BLaER1 (cell line): Measurements from ENCODE around the gene SERTAD4.
A peak's percentile ranks its signal among the peaks of the same experiment; 100 is the strongest.
"Not testable (repeated sequence)": the region's sequence is repeated elsewhere in the genome, so short reads cannot be mapped to it uniquely, and the experiment has no call there.

Experiments used
- H3K27ac ChIP-seq: shearing (Covaris generic); formaldehyde crosslinking; 2 replicates; pipeline ENCODE4 v1.8.1; 2022
- H3K27me3 ChIP-seq: shearing (Covaris generic); formaldehyde crosslinking; 2 replicates; pipeline ENCODE4 v1.8.1; 2022
- H3K36me3 ChIP-seq: shearing (Covaris generic); formaldehyde crosslinking; 2 replicates; pipeline ENCODE4 v1.8.1; 2022
- H3K4me1 ChIP-seq: shearing (Covaris generic); formaldehyde crosslinking; 2 replicates; pipeline ENCODE4 v1.8.1; 2022
- H3K4me2 ChIP-seq: shearing (Covaris generic); formaldehyde crosslinking; 2 replicates; pipeline ENCODE4 v1.8.1; 2022
- H3K4me3 ChIP-seq: shearing (Covaris generic); formaldehyde crosslinking; 2 replicates; pipeline ENCODE4 v1.8.1; 2022
- H3K9ac ChIP-seq: shearing (Covaris generic); formaldehyde crosslinking; 2 replicates; pipeline ENCODE4 v1.8.1; 2022
- H3K9me3 ChIP-seq: shearing (Covaris generic); formaldehyde crosslinking; 2 replicates; pipeline ENCODE4 v1.8.1; 2022
- H4K20me1 ChIP-seq: shearing (Covaris generic); formaldehyde crosslinking; 2 replicates; pipeline ENCODE4 v1.8.1; 2022
- Cebpa-rat ChIP-seq: shearing (Covaris generic); IDR thresholded peaks from 2 replicates; pipeline ENCODE4 v1.8.1; 2022

SERTAD4 gene

DNA sequence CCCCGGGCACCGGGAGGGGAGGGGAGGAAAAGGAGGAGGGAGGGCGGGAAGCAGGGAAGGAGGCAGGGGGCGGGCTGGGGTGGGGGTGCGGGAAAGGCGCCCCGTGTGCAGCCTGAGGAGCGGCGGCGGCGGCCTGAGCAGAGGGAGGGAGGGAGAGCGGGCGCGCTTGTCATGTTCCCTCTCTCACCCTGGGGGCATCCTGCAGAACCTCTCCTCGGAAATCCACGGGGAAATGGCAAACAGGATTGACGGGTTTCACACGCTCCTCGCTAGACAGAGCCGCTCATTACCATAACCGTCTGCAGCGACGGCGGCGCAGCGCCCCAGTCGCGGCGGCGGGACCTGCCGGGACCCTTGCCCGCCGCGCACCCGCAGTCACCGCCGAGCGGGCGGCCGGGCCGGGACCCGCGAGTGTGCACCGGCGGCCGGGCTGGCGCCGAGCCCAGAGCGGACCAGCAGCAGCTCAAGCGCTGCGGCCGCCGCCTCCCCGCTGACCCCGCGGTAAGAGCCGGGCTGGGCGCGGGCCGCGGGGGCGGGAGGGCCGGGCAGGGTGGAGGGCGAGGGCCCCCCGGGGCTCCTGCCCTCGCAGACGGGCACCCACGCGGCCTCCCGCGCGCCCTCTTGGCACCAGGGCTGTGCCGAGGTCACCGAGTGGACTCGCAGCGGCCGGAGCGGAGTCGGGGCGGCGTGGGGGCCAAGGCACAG is at the start of gene SERTAD4:
Gene SERTAD4 (plus strand): TSS at position 286 of the 705 bp plus-strand sequence. CDS start 5,165 bp downstream, outside the sequence.
- Histone ChIP-seq H3K9ac (no peak within 1 kb of the TSS), H3K27me3 (peaks cover 87% of the 10 kb centered on the region), H3K9me3 (no peaks in the 10 kb centered on the region), H3K4me3 (peak within 1 kb of the TSS; percentile 65), H3K4me2 (peak within 1 kb of the TSS; percentile 90), H3K4me1 (peaks cover 17% of the 10 kb centered on the region), H3K27ac (no peak within 1 kb of the TSS), H4K20me1 (peaks cover 41% of the 10 kb centered on the region), H3K36me3 (no peaks in the 10 kb centered on the region)
- no peak for TF ChIP-seq Cebpa-rat

GRCh38 chr1:210185063-210185462 is 47.5 kb upstream of the SERTAD4 start:
- H3K27ac ChIP-seq, result no peak overlapping the region
- no peak for TF ChIP-seq Cebpa-rat

GRCh38 chr1:210187849-210188606 is 44.6 kb upstream of the SERTAD4 start:
- H3K9ac ChIP-seq, H3K27ac ChIP-seq, H3K9me3 ChIP-seq, H3K4me1 ChIP-seq, H3K4me3 ChIP-seq, H3K27me3 ChIP-seq, H4K20me1 ChIP-seq, H3K4me2 ChIP-seq, H3K36me3 ChIP-seq: not testable (repeated sequence)

More at GRCh38 chr1:210185063-210185462, 47.5 kb upstream of the SERTAD4 start:
- Histone ChIP-seq H3K4me3 (no peak overlapping the region), H4K20me1 (no peaks in the 10 kb centered on the region), H3K9ac (no peak overlapping the region), H3K36me3 (no peaks in the 10 kb centered on the region), H3K27me3 (no peaks in the 10 kb centered on the region), H3K4me2 (no peak overlapping the region), H3K4me1 (no peaks in the 10 kb centered on the region), H3K9me3 (no peaks in the 10 kb centered on the region)

- no peaks in the 10 kb centered on the region for H3K4me1 ChIP-seq
- H3K36me3 ChIP-seq, result no peaks in the 10 kb centered on the region
- H3K4me3 ChIP-seq, result no peak overlapping the region
- no peak overlapping the region for H3K9ac ChIP-seq
- H3K4me2 ChIP-seq, result no peak overlapping the region
- no peaks in the 10 kb centered on the region for H4K20me1 ChIP-seq
- no peak for TF ChIP-seq Cebpa-rat
- H3K9me3 ChIP-seq, result 0 out of 2 replicates have a peak, but pooled peaks cover 3% of the 10 kb centered on the region
- no peaks in the 10 kb centered on the region for H3K27me3 ChIP-seq
- no peak overlapping the region for H3K27ac ChIP-seq
Measured at GRCh38 chr1:210189426-210189825, 43.2 kb upstream of the SERTAD4 start.

DNA sequence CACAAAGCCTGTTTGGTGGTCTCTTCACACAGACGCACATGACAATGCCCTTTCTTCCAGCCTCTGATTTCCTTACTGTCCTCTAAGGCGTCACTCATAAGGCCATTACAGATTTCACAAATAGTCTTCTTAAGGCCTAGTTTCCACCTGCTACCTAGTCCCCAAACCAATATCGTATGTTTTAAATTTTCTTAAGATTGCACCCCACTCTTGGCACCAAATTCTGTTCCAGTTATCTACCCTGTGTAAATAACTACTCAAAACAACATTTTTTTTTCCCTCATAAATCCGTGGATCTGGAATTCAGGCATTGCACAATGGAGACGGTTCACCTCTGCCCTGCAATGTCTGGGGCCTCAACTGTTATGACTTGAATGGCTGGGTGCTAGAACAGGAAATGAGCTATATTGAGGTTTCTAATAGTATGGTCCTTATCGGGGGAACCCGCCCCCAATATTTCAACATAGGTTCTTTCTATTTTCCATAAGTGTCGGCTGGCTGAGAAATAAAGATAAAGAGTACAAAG is 36.9 kb upstream of the SERTAD4 start:
- Histone ChIP-seq H3K9ac (no peak overlapping the region), H3K27ac (no peak overlapping the region), H3K4me1 (no peaks in the 10 kb centered on the region), H3K27me3 (no peaks in the 10 kb centered on the region), H3K36me3 (no peaks in the 10 kb centered on the region), H4K20me1 (no peaks in the 10 kb centered on the region), H3K4me2 (no peak overlapping the region), H3K4me3 (no peak overlapping the region), H3K9me3 (peaks cover 37% of the 10 kb centered on the region)
- TF ChIP-seq Cebpa-rat, result no peak

GRCh38 chr1:210196266-210196665 is 36.3 kb upstream of the SERTAD4 start:
- not testable (repeated sequence) for H4K20me1 ChIP-seq, H3K36me3 ChIP-seq, H3K27ac ChIP-seq, H3K9ac ChIP-seq, H3K4me3 ChIP-seq, H3K4me1 ChIP-seq, H3K4me2 ChIP-seq, H3K27me3 ChIP-seq
- peaks cover 37% of the 10 kb centered on the region for H3K9me3 ChIP-seq

GRCh38 chr1:210198840-210199239 is 33.8 kb upstream of the SERTAD4 start:
- H3K27ac ChIP-seq, result no peak overlapping the region
- H3K9ac ChIP-seq, result no peak overlapping the region
- peaks cover 37% of the 10 kb centered on the region for H3K9me3 ChIP-seq
- no peaks in the 10 kb centered on the region for H4K20me1 ChIP-seq
- H3K36me3 ChIP-seq, result no peaks in the 10 kb centered on the region
- no peak for TF ChIP-seq Cebpa-rat
- no peak overlapping the region for H3K4me3 ChIP-seq
- no peaks in the 10 kb centered on the region for H3K4me1 ChIP-seq
- no peak overlapping the region for H3K4me2 ChIP-seq
- H3K27me3 ChIP-seq, result no peaks in the 10 kb centered on the region

GRCh38 chr1:210200124-210200736 is 32.4 kb upstream of the SERTAD4 start:
- no peak for TF ChIP-seq Cebpa-rat
- H3K9me3 ChIP-seq, result peaks cover 26% of the 10 kb centered on the region
- H3K4me3 ChIP-seq, result no peak overlapping the region
- H3K4me1 ChIP-seq, result no peaks in the 10 kb centered on the region
- no peaks in the 10 kb centered on the region for H4K20me1 ChIP-seq
- no peaks in the 10 kb centered on the region for H3K36me3 ChIP-seq
- no peaks in the 10 kb centered on the region for H3K27me3 ChIP-seq
- H3K27ac ChIP-seq, result no peak overlapping the region
- no peak overlapping the region for H3K9ac ChIP-seq
- H3K4me2 ChIP-seq, result no peak overlapping the region

- Histone ChIP-seq H3K27me3 (no peaks in the 10 kb centered on the region), H3K27ac (no peak overlapping the region), H3K36me3 (no peaks in the 10 kb centered on the region), H3K4me3 (no peak overlapping the region), H3K4me2 (no peak overlapping the region), H3K4me1 (no peaks in the 10 kb centered on the region), H3K9ac (no peak overlapping the region), H4K20me1 (no peaks in the 10 kb centered on the region), H3K9me3 (peaks cover 12% of the 10 kb centered on the region; the same call in 1 of the 2 replicates)
- no peak for TF ChIP-seq Cebpa-rat
Measured at GRCh38 chr1:210201681-210202080, 30.9 kb upstream of the SERTAD4 start.
